Esophagus muscularis mucosa (tissue), 4 donors: ENCODE measurements around the gene SLC6A9.

Source experiments
- CTCF ChIP-seq, 3 experiments: fragments of 200-600 bp in 2 of 3; fragments of 450-650 bp in 1 of 3; sonication (generic) in 2 of 3; IDR thresholded peaks; one replicate each; pipeline ENCODE4 v1.5.1; 2017 to 2019; ENCODE audit warnings: antibody characterized with exemption in 3 of 3, mild to moderate bottlenecking in 2 of 3, moderate library complexity in 1 of 3
- EP300 ChIP-seq: sonication (generic); formaldehyde crosslinking; IDR thresholded peaks from one replicate; pipeline ENCODE4 v1.6.1; 2017; ENCODE audit warnings: antibody characterized with exemption
- POLR2A ChIP-seq: fragments of 450-650 bp; IDR thresholded peaks from one replicate; pipeline ENCODE4 v1.6.1; 2017; ENCODE audit warnings: antibody characterized with exemption, moderate library complexity, mild to moderate bottlenecking, low read depth
- POLR2AphosphoS5 ChIP-seq, 2 donors: sonication (generic); formaldehyde crosslinking; IDR thresholded peaks; one replicate each; pipeline ENCODE4 v1.6.1; 2017; ENCODE audit warnings: antibody characterized with exemption in 2 of 2

GRCh38 chr1:44044071-44044801 is 13.0 kb upstream of the SLC6A9 start:
- TF ChIP-seq CTCF (IDR thresholded peaks at IDR 0.05), result no peak
- no peak for TF ChIP-seq EP300
- no peak for TF ChIP-seq POLR2A
- TF ChIP-seq POLR2AphosphoS5 (IDR thresholded peaks at IDR 0.05), result no peak
